Astrocyte of the hippocampus (primary cell): ENCODE results near the gene ZNF580.

Source experiments
- DNase-seq: peaks from one replicate; pipeline ENCODE4 v3.0.0; 2011; ENCODE audit warnings: low read depth, low spot score

ZNF580 gene

GRCh38 chr19:55645512-55645881 lies 4.7 kb downstream of the ZNF580 start:
- DNase-seq, result no peak

GRCh38 chr19:55646889-55647731 lies 6.3 kb downstream of the ZNF580 start:
- DNase-seq, result no peak

- peak; percentile 90 for DNase-seq
These were observed 7.2 kb downstream of the ZNF580 start, which contains the start of gene CCDC106 for GRCh38 chr19:55647732-55648584. Gene CCDC106, plus strand, starts transcription at chr19:55648212. Its CDS starts 835 bp downstream, at chr19:55649047.

GRCh38 chr19:55648585-55649267 lies 7.9 kb downstream of the ZNF580 start:
- no peak for DNase-seq

GRCh38 chr19:55649268-55650125 lies 8.7 kb downstream of the ZNF580 start:
- no peak for DNase-seq

- no peak for DNase-seq
These were observed 9.3 kb downstream of the ZNF580 start for GRCh38 chr19:55650126-55650557.

- no peak for DNase-seq
These were observed 9.9 kb downstream of the ZNF580 start for GRCh38 chr19:55650602-55651230.

GRCh38 chr19:55651236-55651635 lies 10.4 kb downstream of the ZNF580 start:
- DNase-seq, result no peak

- DNase-seq, result no peak
These were observed 11.7 kb downstream of the ZNF580 start for GRCh38 chr19:55652311-55653128.

GRCh38 chr19:55653651-55654322 lies 13.0 kb downstream of the ZNF580 start:
- DNase-seq, result peak; percentile 100

- DNase-seq, result peak; percentile 100
These were observed 13.6 kb downstream of the ZNF580 start for GRCh38 chr19:55654323-55654867.

GRCh38 chr19:55654868-55655647 lies 14.3 kb downstream of the ZNF580 start, which contains the start of gene U2AF2:
Gene U2AF2, plus strand, starts transcription at chr19:55655035. Its CDS starts 70 bp downstream, at chr19:55655105.
- peak; percentile 97 for DNase-seq

- DNase-seq, result no peak
These were observed 14.8 kb downstream of the ZNF580 start for GRCh38 chr19:55655648-55656040.

GRCh38 chr19:55656552-55656951 lies 15.8 kb downstream of the ZNF580 start:
- DNase-seq, result no peak

GRCh38 chr19:55656988-55657747 lies 16.4 kb downstream of the ZNF580 start:
- peak; percentile 44 for DNase-seq

- DNase-seq, result no peak
These were observed 18.2 kb downstream of the ZNF580 start for GRCh38 chr19:55658846-55659459.

- DNase-seq, result no peak
These were observed 19.0 kb downstream of the ZNF580 start for GRCh38 chr19:55659822-55660221.
